Endometrial microvascular endothelial cells (primary cell): ENCODE measurements around the gene DHX8. TPM values are rescaled to one million over a fixed set of nuclear protein-coding genes. Genes with fewer than 3 reads are reported as not detected.

Experiments
- in situ Hi-C: cut with HindIII; loops from 2 replicates; pipeline ENCODE4 v1.10.0; 2017; ENCODE audit warnings: low sequenced_read_pairs, low pct_unique_long_range_greater_than_20kb; ENCODE audit errors: inconsistent ontology term
- total RNA-seq: library from RNA; depleted of rRNA; stranded (reverse); fragments of >200 nt; gene quantifications from one replicate; pipeline ENCODE4 v1.2.3, GENCODE V29; 2015; ENCODE audit errors: inconsistent ontology term

Gene DHX8
- total RNA-seq, 1 donor from 2014 or later, result 35.4 TPM

DNA sequence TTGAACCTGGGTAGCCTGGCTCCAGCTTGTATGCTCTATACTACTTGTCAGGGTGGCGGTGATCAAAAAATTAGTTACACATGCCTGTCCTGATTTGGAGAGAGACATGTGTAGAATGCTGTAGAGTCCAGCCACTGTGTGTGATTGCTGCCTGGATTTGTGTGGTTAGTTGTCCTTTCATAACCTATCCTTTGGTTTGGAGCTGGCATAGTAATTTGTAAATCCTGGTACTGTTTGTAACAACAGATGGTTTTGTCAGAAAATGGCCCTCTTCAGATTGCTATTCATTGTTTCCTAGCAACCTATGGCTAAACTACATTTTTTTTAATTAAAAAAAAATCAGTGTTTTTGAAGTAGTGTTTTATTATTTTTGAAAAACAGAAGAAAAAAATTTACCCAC lies 31.9 kb downstream of the DHX8 start:
- in situ Hi-C loops, result no loop called here

DNA sequence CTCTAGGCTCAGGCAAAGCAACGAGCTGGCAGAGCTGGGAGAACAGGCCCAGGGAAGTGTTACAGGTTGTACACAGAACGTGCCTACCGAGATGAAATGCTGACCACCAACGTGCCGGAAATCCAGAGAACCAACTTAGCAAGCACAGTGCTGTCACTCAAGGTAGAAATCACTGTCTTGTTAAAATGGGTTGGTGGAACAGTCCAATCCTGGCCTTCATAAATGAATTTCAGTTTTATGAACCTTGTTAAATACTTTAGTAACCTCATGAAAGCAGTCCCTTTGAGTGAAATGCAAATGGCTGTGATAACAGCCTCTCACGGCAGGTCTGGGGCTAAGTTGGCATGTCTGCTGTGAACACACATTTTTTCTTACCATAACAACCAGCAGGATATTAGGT lies 33.4 kb downstream of the DHX8 start:
- in situ Hi-C loops, result no loop called here

DNA sequence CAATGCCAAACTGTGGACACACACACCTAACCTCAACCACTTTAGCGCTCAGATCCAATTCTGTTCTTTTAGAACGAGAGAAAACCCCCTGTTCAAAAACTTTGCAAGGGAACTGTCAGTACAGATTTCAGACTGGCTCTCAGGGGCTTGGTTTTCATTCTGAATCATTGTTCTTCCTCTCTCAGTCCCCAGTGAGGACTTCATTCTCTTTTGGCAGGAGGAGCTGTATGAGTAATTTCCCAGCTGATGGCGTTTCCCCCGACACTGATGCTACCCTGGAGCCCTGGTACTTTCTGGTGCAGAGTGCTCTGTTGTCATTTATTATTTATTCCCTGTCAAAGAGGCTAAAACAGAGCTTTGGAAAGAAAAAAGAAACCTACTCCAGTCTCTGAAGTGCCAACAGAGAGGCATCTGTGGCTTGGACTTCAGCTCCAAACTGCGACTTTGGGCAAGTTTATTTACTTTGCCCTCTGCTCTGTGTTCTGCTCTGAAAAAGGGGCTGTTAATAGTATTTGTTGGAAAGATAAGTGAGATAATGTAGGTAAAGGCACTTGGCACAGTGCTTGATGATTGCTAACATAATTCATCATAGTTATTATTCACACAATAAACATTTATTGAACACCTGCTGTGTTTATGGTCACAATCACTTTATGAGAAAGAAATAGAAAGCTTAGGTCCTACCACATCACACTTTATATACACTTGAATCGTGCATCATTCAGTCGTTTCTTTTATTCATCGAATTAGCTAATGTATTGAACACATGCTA lies 34.0 kb downstream of the DHX8 start:
- in situ Hi-C loops, result no loop called here

DNA sequence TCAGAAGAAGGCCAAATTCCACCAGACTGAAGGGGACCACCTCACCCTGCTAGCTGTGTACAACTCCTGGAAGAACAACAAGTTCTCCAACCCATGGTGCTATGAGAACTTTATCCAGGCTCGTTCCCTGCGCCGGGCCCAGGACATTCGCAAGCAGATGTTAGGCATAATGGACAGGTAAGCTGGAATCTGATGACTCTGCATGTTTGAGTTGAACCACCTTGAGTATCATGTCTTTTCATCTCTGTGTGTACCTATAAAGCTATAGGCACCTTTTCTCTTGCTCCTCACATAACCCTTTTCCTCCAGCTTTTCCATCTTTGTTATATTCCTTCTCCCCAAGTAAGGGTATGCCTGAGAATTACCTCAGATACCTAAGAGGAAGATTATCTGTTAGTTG lies 37.6 kb downstream of the DHX8 start:
- in situ Hi-C loops, result no loop called here

DNA sequence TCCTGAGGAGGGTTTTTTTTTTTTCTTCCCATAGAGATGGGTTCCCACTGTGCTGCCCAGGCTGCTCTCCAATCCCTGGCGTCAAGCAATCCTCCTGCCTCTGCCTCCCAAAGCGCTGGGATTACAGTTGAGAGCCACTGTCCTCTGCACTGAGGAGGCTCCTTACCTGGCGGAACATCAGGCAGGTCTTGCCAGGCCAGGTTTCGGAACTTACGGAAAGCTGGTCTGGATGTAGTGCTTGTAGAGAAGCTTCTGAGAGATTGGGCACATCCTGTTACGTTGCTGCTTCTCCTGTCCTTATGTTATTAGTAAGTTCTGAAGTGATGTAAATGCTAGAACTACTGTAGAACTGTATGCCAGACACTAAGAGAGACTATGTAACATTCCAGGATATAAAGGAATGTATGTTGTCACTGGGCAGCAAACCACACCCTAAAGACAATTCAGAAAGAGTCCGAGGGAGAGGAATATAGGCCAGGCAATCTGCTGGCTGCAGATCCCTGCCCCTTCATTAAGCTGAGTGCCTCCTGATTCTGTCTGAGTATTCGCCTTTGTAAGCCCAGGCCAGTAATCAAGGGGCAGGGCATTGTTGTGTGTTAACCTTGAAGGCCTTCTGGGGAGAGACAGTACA lies 41.3 kb downstream of the DHX8 start:
- in situ Hi-C loops, result no loop called here

DNA sequence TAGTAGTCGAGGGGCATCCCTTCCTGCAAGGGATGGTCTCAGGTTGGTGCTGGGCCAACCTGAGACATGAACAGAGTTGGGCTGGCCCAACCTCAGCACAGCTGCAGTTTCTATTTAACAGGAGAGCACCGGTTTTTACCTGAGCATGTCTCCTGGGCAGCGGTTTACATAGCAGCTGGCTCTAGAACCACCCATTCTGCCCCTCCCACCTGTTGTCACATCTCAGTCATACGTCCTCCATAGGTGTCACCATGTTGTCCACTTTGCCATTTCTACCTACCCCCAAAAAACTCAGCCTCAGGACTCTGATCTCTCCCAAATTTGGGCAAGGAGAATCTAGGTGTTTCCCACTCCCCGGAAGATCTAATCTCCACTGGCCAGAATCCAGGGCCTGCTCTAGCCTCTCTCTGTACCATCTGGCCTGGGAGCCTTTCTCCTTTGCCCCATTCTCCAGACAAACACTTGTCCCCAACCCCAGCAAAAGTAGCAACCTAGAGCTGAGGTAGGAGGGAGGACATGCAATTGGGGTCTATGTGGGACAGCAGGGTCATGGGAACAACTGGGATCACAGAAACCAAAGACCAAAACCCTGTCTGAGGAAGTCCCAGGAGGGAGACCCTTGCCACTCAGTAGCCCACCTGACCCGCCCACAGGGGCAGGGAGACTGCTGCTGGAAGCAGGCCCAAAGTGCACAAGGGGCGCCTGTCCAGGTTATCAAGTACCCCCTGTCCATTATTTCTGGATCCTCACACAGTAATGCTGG lies 43.3 kb downstream of the DHX8 start:
- in situ Hi-C loops, result no loop called here

DNA sequence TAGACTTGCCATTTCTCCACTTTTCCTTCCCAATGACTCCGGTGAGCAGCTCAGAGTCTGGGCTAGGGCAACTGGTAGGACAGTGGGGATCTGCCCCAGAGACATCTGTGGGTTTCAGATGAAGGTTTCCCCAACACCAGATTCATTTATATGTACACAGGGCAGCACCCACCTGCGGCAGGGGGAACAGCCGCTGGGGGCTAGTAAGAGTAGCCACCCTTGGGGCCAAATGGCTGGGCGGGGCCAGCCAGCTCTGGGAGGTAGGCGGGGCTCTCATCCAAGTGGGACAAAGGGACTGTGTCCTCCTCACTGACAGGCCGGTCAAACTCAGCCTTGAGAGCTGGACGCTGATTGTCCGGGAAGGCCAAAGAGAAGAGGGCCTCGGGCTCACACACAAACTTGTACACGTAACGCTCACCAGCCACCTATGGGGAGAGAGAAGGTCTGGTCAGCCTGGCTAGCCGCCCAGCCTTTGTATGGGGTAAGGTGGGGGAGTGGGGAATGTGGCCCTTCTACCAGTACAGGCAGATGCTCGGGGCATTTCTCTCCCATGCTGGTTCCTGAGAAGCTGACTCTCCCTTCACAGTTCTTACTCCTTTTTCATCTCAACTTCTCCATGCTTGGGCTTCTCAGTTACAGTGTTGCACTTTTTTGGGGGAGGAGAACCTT lies 44.7 kb downstream of the DHX8 start:
- in situ Hi-C loops, result no loop called here

DNA sequence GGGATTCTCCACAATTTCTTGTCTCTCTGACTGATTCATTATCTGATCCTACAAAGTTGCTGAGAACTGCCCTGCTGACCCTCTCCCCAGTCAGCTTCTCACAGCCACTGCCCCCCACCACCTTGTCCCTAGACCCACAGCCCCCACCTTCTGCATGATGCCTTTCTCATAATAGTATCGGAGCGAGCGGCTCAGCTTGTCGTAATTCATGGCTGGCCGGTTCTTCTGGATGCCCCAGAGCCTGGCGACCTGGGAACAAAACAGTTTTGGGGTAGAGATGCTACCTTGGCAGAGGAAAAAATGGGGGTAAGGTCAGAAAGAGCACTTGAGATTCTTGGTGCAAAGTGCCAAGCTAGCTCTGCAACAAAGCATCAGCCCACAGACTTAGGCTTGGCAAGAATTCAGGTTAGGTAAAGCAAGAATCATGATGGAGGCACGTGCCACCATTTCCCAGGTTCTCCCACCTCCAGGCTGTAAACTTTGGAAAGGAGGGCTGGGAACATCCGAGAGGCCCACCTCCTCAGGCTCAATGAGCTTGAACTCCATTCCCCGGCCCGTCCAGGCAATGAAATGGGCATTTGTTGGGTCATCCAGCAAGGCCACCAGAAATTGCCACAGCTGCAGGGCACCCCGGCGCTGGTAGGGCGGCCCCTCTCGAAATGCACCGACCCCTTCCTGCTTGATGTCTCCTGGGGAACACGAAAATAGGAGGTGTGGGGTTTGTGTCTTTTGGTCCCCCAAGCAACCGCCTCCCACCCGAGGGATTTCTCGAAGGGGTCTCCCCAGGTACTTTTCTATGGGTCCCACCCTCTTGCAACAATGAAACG lies 45.4 kb downstream of the DHX8 start:
- in situ Hi-C loops, result no loop called here

DNA sequence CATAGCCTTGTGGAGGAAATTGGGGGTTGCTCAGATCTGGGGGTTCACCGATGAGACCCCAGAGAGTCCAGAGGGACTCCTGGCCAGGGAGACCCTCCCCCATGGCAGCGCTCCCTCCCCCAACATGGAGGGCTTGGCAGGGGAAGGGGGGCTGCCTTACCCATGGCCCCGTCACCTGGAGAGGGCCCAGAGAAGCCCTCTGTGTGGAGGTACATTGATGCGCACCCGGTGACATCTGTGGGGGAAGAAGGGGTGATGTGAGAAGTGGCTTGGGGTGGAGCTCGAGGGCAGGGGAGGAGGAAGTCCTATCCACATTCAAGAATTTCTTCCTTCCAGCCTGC lies 46.1 kb downstream of the DHX8 start:
- in situ Hi-C loops, result no loop called here

DNA sequence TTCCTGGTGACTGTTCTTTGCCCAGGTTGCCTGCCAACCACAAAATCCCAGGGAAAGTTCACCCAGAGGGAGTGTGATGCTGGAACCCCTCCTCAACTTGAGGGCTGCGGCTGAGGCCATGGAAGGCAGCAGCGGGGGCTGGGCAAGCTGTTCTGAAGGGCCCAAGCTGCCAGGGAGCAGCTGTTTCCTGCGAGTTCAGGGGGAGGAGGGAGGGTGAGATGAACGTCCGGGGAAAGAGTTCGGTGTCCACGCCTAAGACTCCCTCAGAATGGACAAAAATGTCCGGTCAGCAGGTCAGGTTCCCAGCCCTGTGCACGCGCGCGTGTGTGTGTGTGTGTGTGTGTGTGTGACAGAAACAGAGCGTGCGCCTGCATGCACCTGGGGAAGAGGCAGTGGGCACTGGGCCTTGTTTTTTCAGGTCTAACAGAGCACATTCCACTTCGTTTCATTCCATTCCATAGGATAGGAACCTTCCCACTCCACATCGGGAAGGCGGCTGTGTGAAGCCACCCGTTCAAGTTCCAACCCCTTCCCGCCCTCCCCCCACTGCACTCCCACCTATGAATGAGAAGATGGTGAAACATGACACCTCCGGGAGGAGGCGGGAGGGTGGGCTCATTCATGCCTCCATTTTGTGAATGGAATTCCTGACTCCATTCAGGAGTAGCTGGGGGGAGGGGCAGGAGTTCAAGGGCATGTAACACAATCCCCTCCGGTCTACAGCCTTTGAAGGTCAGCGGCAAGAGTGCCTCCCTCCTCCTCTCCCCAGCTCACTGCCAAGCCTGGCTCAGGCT lies 46.7 kb downstream of the DHX8 start:
- in situ Hi-C loops, result no loop called here

DNA sequence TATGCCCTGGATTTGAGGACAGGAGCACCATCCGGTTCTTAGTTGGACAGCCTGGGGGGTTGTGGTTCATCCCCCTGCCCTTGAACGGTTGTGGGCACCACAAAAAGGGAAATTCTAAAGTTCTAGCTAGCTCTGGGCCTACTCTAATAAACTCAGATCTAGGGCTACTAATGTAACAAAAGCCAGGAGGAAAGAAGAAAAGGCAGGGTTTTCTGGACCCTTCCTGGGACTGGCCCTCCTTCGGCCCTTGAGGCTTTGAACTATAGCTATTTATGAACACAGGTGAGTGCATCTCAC lies 47.3 kb downstream of the DHX8 start:
- in situ Hi-C loops, result no loop called here

DNA sequence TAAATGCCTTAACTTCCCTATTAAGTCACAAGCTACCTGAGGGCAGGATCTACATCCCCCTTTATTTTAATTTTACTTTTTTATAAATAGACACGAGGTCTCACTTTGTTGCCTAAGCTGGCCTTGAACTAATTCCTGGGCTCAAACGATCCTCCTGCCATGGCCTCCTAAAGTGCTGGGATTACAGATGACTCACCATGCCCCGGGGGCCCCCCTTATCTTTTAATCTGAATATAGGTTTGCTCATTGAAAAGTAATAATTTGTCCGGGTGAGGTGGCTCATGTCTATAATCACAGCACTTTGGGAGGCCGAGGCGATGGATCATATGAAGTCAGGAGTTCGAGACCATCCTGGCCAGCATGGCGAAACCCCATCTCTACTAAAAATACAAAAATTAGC lies 48.2 kb downstream of the DHX8 start:
- in situ Hi-C loops, result no loop called here

DNA sequence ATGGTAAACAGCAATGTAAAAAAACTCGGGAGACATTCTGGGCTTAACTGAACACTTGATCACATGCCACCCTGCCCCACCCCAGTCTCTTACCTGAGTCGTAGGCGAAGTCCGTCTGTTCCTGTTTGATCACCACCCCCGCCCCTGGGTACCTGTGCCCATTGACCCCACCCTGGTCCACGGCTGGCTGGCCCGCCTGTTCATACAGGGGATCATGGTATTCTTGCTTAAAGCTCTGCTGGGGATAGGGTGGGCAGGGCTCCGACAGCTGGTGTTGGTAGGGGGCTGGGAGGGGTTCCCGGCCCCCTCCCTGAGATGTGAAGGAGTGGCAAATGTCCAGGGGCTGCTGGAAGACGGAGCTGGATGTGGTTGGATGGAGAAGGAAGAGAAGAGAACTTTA lies 48.8 kb downstream of the DHX8 start:
- in situ Hi-C loops, result no loop called here

DNA sequence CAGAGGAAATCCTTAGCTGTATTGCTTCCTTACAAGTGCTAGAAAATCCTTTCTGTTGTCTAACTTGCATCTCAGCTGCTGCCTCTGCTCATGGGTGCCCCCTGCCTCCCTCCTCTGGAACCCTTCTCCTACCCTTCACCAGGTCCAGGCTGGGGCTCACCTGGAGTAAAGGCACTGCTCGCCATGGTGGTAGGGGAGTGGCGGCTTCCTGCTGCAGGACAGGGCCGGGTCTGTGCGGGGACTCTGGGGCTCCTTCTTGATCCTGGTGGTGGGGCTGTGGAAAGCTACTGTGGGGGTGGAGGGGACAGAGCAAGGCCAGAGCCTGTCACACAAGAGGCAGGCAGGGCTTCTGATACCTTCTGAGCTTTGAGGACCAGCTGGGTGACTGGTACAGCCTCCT lies 49.9 kb downstream of the DHX8 start:
- in situ Hi-C loops, result no loop called here

DNA sequence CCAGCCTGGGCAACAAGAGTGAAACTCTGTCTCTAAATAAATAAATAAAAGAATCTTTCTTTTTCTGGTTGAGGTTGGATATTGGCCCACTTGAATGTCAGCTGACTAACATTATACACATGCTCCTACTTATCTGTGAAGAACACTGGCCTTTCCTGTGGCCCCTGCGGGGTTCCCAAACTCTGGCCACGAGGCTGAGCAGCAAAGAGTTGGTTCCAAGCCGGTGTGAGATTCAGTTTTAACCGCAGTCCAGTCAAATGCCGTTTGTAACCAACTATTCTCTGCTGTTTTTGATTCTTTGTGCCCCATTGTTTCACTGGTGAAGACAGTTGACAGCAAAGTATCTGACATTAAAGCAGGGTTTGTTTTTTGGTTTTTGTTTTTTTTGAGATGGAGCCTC lies 51.1 kb downstream of the DHX8 start:
- in situ Hi-C loops, result no loop called here

DNA sequence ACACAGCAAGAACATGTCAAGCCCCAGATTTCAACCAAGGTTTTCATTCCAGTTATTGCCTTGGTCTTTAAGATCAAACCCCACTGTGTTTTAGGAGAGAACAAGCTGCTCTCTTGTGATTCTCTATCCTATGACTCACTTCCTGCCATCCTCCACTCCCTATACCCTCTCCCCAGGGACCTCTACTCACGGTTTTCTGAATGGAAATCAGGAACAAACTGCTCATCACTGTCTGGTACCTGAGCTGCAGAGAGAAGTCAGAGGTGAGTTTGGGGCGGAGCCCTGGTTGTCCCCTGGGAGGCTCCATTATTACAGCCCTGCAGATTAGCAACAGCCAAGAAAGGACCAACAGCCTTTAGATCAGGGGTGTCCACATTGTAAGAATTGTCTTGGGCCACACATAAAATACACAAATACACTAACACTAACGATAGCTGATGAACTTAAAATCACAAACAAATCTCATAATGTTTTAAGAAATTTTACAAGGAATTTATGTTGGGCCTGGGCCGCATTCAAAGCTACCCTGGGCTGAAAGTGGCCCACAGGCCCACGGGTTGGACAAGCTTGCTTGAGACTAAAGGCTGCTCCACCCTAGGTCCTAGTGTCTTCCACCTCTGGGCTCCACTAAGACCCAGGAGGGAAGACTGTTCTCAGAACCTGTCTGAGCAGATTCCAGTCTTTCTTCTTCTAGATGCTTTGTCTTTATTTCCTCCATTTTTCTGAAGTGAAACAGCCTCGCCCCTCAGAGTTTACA lies 52.6 kb downstream of the DHX8 start:
- in situ Hi-C loops, result no loop called here

DNA sequence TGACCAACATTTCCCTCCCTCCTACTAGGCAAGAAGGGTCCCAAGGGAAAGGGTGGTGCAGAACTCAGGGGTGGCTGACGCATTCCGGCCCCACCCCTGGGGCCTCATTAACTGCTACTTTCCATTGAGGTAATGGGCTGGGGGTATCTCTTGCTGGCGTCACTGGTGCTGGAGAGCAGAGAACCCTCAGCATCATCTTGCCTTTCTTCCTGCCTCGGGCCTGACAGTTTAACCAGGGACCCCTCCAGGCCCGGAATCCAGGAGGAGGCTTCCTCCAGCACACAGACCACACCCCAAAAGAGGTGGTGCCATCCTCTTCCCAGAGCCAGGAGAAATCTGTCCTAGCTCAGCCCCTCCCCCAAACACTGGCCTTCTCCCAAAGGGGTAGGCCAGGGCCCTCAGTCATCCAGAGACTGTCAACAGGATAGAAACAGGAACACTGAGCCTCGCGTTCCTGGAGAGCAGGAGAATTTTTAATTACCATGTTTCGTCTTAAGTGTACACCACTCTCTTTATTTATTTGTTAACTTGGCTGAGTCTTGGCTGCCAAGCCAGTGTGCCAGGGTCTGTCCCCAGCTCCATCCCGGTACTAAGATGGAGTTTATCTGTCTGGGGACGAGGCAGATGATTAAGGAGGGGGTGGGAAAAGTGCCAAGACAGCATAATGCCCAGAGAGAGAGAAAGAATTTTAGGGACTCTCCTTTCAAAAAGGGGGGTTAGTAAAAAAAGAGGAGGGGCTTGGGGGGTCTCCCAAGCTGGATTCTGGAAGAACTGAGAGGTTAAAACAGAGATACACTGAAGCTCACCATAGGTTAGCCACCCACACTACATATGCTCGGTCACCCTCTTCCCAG lies 57.3 kb downstream of the DHX8 start:
- in situ Hi-C loops, result no loop called here
